SK-N-MC (cell line): ENCODE data around the gene COG1.

Experiments used
- DNase-seq: peaks from one replicate; pipeline ENCODE4 v3.0.0-alpha.2; 2011; ENCODE audit warnings: low read depth, low spot score
- H3K27ac ChIP-seq: fragments of 200-600 bp; sonication (generic); 2 replicates; pipeline ENCODE4 v1.5.1; 2016; ENCODE audit warnings: mixed run types
- H3K36me3 ChIP-seq: fragments of 200-600 bp; sonication (generic); 2 replicates; pipeline ENCODE4 v1.6.1; 2017; ENCODE audit warnings: antibody characterized with exemption, low read length, mixed read lengths; ENCODE audit not compliant: insufficient read depth
- H3K4me3 ChIP-seq: fragments of 200-600 bp; sonication (generic); 2 replicates; pipeline ENCODE4 v1.5.1; 2016
- H3K9ac ChIP-seq: fragments of 200-600 bp; sonication (generic); 2 replicates; pipeline ENCODE4 v1.8.0; 2017; ENCODE audit warnings: mixed run types, mixed read lengths; ENCODE audit not compliant: insufficient read length
- H3K9me3 ChIP-seq: fragments of 200-600 bp; sonication (generic); 2 replicates; pipeline ENCODE4 v1.6.1; 2017; ENCODE audit warnings: low read depth, mild to moderate bottlenecking, antibody characterized with exemption, low read length, moderate library complexity, mixed read lengths
- EZH2 ChIP-seq: fragments of 200-600 bp; sonication (generic); IDR thresholded peaks from one replicate; pipeline ENCODE4 v1.6.1; 2017; ENCODE audit warnings: antibody characterized with exemption
- FOXP2 ChIP-seq: optimal IDR thresholded peaks from 2 replicates; pipeline ENCODE3; 2011; ENCODE audit warnings: mild to moderate bottlenecking, moderate library complexity; ENCODE audit not compliant: insufficient read depth; ENCODE audit errors: extremely low read length, control extremely low read depth
- POLR2AphosphoS5 ChIP-seq: IDR thresholded peaks from 2 replicates; pipeline ENCODE4 v1.6.1; 2012; ENCODE audit warnings: mild to moderate bottlenecking, low read depth, low read length, borderline replicate concordance

Gene COG1

GRCh38 chr17:73155410-73156165 lies 37.3 kb upstream of the COG1 start:
- Histone ChIP-seq H3K27ac (no peak overlapping the region), H3K9ac (no peak overlapping the region), H3K4me3 (no peak overlapping the region), H3K36me3 (no peaks in the 10 kb centered on the region), H3K9me3 (no peaks in the 10 kb centered on the region)
- no peak for DNase-seq
- TF ChIP-seq FOXP2 (no peak), EZH2 (no peak), POLR2AphosphoS5 (no peak)

GRCh38 chr17:73156166-73156840 lies 36.6 kb upstream of the COG1 start:
- Histone ChIP-seq H3K4me3 (no peak overlapping the region), H3K36me3 (no peaks in the 10 kb centered on the region), H3K9me3 (no peaks in the 10 kb centered on the region), H3K27ac (no peak overlapping the region), H3K9ac (no peak overlapping the region)
- TF ChIP-seq POLR2AphosphoS5: no peak
- TF ChIP-seq EZH2: no peak
- TF ChIP-seq FOXP2: no peak
- DNase-seq: no peak

GRCh38 chr17:73156887-73157520 lies 35.9 kb upstream of the COG1 start:
- Histone ChIP-seq H3K9me3 (no peaks in the 10 kb centered on the region), H3K27ac (no peak overlapping the region), H3K4me3 (no peak overlapping the region), H3K9ac (no peak overlapping the region), H3K36me3 (no peaks in the 10 kb centered on the region)
- TF ChIP-seq FOXP2 (no peak), EZH2 (no peak), POLR2AphosphoS5 (no peak)
- no peak for DNase-seq

GRCh38 chr17:73157521-73157890 lies 35.3 kb upstream of the COG1 start:
- Histone ChIP-seq H3K36me3 (no peaks in the 10 kb centered on the region), H3K27ac (no peak overlapping the region), H3K4me3 (no peak overlapping the region), H3K9ac (no peak overlapping the region), H3K9me3 (no peaks in the 10 kb centered on the region)
- TF ChIP-seq FOXP2: no peak
- no peak for TF ChIP-seq POLR2AphosphoS5
- TF ChIP-seq EZH2: no peak
- DNase-seq: no peak

- Histone ChIP-seq H3K4me3 (no peak overlapping the region), H3K27ac (no peak overlapping the region), H3K36me3 (no peaks in the 10 kb centered on the region), H3K9me3 (no peaks in the 10 kb centered on the region), H3K9ac (no peak overlapping the region)
- TF ChIP-seq EZH2 (no peak), FOXP2 (no peak), POLR2AphosphoS5 (no peak)
- DNase-seq: no peak
These were observed 34.7 kb upstream of the COG1 start for GRCh38 chr17:73158133-73158532.

- H3K9ac ChIP-seq: no peak overlapping the region
- no peaks in the 10 kb centered on the region for H3K36me3 ChIP-seq
- no peak overlapping the region for H3K27ac ChIP-seq
- TF ChIP-seq EZH2 (no peak), FOXP2 (no peak), POLR2AphosphoS5 (no peak)
- DNase-seq: no peak
- no peak overlapping the region for H3K4me3 ChIP-seq
- no peaks in the 10 kb centered on the region for H3K9me3 ChIP-seq
These were observed 31.8 kb upstream of the COG1 start for GRCh38 chr17:73160980-73161630.

GRCh38 chr17:73163043-73163442 lies 29.8 kb upstream of the COG1 start:
- DNase-seq: no peak
- no peak for TF ChIP-seq FOXP2
- no peak for TF ChIP-seq EZH2
- TF ChIP-seq POLR2AphosphoS5: no peak
- H3K9me3 ChIP-seq: no peaks in the 10 kb centered on the region
- no peak overlapping the region for H3K9ac ChIP-seq
- H3K4me3 ChIP-seq: no peak overlapping the region
- H3K36me3 ChIP-seq: no peaks in the 10 kb centered on the region
- H3K27ac ChIP-seq: no peak overlapping the region
